GM10847 (cell line): Measurements from ENCODE around the gene CSGALNACT2.

Experiments used
- POLR2A ChIP-seq: IDR thresholded peaks from 2 replicates; pipeline ENCODE4 v1.6.1; 2011; ENCODE audit not compliant: insufficient read length; ENCODE audit errors: extremely low read depth

The CSGALNACT2 gene

GRCh38 chr10:43199088-43199683, 60.9 kb downstream of the CSGALNACT2 start:
- TF ChIP-seq POLR2A: no peak

GRCh38 chr10:43199684-43200537, 61.7 kb downstream of the CSGALNACT2 start:
- no peak for TF ChIP-seq POLR2A

- TF ChIP-seq POLR2A: no peak
These were observed 62.5 kb downstream of the CSGALNACT2 start for GRCh38 chr10:43200538-43201390.

- no peak for TF ChIP-seq POLR2A
These were observed 63.4 kb downstream of the CSGALNACT2 start for GRCh38 chr10:43201545-43202131.

- no peak for TF ChIP-seq POLR2A
These were observed 64.0 kb downstream of the CSGALNACT2 start for GRCh38 chr10:43202224-43202656.

- TF ChIP-seq POLR2A: no peak
These were observed 64.6 kb downstream of the CSGALNACT2 start for GRCh38 chr10:43202657-43203447.

- no peak for TF ChIP-seq POLR2A
These were observed 65.3 kb downstream of the CSGALNACT2 start for GRCh38 chr10:43203448-43204041.

- no peak for TF ChIP-seq POLR2A
These were observed 66.0 kb downstream of the CSGALNACT2 start for GRCh38 chr10:43204042-43204942.

- TF ChIP-seq POLR2A: no peak
These were observed 66.9 kb downstream of the CSGALNACT2 start for GRCh38 chr10:43204943-43205671.

GRCh38 chr10:43205681-43206390, 67.6 kb downstream of the CSGALNACT2 start:
- TF ChIP-seq POLR2A: no peak

- TF ChIP-seq POLR2A: no peak
These were observed 68.4 kb downstream of the CSGALNACT2 start for GRCh38 chr10:43206391-43207235.
